Spinal cord (tissue), 10 donors: ENCODE results near the gene VMAC. TPM values are rescaled to one million over a fixed set of nuclear protein-coding genes. Genes with fewer than 3 reads are reported as not detected.
A peak's percentile ranks its signal among the peaks of the same experiment; 100 is the strongest.

Source experiments
- DNase-seq, 6 donors: peaks; one replicate each; pipeline versions ENCODE4 v3.0.0 to v3.0.0-alpha.2; 2013 to 2015; ENCODE audit warnings: low spot score in 6 of 6, low read depth in 4 of 6
- H3K27ac ChIP-seq: one replicate; pipeline ENCODE4 v1.5.1; 2013; ENCODE audit warnings: low read depth, low read length, control low read depth
- H3K27me3 ChIP-seq: one replicate; pipeline ENCODE4 v1.6.1; 2013; ENCODE audit warnings: low read length; ENCODE audit not compliant: control insufficient read depth, insufficient read depth
- H3K36me3 ChIP-seq: one replicate; pipeline ENCODE4 v1.6.1; 2013; ENCODE audit warnings: low read length; ENCODE audit not compliant: control insufficient read depth, insufficient read depth
- H3K4me1 ChIP-seq: one replicate; pipeline ENCODE4 v1.6.1; 2013; ENCODE audit warnings: low read length; ENCODE audit not compliant: control insufficient read depth, insufficient read depth
- H3K4me3 ChIP-seq: one replicate; pipeline ENCODE4 v1.5.1; 2013; ENCODE audit warnings: low read depth, low read length, control low read depth
- H3K9me3 ChIP-seq: one replicate; pipeline ENCODE4 v1.6.1; 2013; ENCODE audit warnings: low read length; ENCODE audit not compliant: control insufficient read depth, insufficient read depth
- WGBS: methylation state at CpG from one replicate; pipeline ENCODE4 v1.1.5; 2013; ENCODE audit warnings: missing lambda C conversion rate; ENCODE audit not compliant: insufficient coverage; 5-methylcytosine and 5-hydroxymethylcytosine counted together
- polyA plus RNA-seq, 2 donors: library from polyadenylated mRNA; unstranded; fragments of 120-200 nt; gene quantifications; one replicate each; pipeline ENCODE4 v1.2.1, GENCODE V29; 2013; ENCODE audit not compliant: insufficient read length in 2 of 2
- total RNA-seq, 2 donors: library from RNA; depleted of rRNA in 1 of 2; stranded (reverse); fragments of 120-200 nt in 1 of 2; fragments of >200 nt in 1 of 2; gene quantifications; one replicate each; pipeline versions ENCODE4 v1.2.3 to v1.2.4, GENCODE V29; 2013 to 2014
- donor health status: healthy.

Gene VMAC
- total and polyA plus RNA-seq, 4 donors, result 4.7 to 9.8 (median 6.9) TPM

GRCh38 chr19:5934069-5934401, 29.4 kb downstream of the VMAC start:
- no peaks in the 10 kb centered on the region for H3K9me3 ChIP-seq
- no peak overlapping the region for H3K27ac ChIP-seq
- peaks cover 83% of the 10 kb centered on the region for H3K36me3 ChIP-seq
- 90% methylated on average over 5 of the region's 5 CpGs for WGBS
- H3K27me3 ChIP-seq, result no peaks in the 10 kb centered on the region
- H3K4me3 ChIP-seq, result no peak overlapping the region
- DNase-seq, result no peak
- peaks cover 43% of the 10 kb centered on the region for H3K4me1 ChIP-seq

- H3K27ac ChIP-seq, result no peak overlapping the region
- H3K27me3 ChIP-seq, result no peaks in the 10 kb centered on the region
- peaks cover 43% of the 10 kb centered on the region for H3K4me1 ChIP-seq
- H3K4me3 ChIP-seq, result no peak overlapping the region
- WGBS, result 59% methylated on average over 10 of the region's 16 CpGs
- peak in 1 of 6 donors; percentile 80 for DNase-seq
- no peaks in the 10 kb centered on the region for H3K9me3 ChIP-seq
- H3K36me3 ChIP-seq, result peaks cover 81% of the 10 kb centered on the region
These were observed 30.3 kb downstream of the VMAC start for GRCh38 chr19:5934774-5935472.

GRCh38 chr19:5935473-5936291, 31.0 kb downstream of the VMAC start:
- H3K27ac ChIP-seq, result peak overlapping the region; percentile 30
- no peaks in the 10 kb centered on the region for H3K9me3 ChIP-seq
- no peak for DNase-seq
- WGBS, result 76% methylated on average over 24 of the region's 25 CpGs
- no peak overlapping the region for H3K4me3 ChIP-seq
- H3K27me3 ChIP-seq, result no peaks in the 10 kb centered on the region
- H3K36me3 ChIP-seq, result peaks cover 81% of the 10 kb centered on the region
- H3K4me1 ChIP-seq, result peaks cover 43% of the 10 kb centered on the region

GRCh38 chr19:5936292-5936592, 31.6 kb downstream of the VMAC start:
- WGBS, result 93% methylated on average over 9 of the region's 9 CpGs
- no peak for DNase-seq
- Histone ChIP-seq H3K4me3 (no peak overlapping the region), H3K27me3 (no peaks in the 10 kb centered on the region), H3K4me1 (peaks cover 43% of the 10 kb centered on the region), H3K36me3 (peaks cover 81% of the 10 kb centered on the region), H3K9me3 (no peaks in the 10 kb centered on the region), H3K27ac (no peak overlapping the region)

- Histone ChIP-seq H3K27ac (no peak overlapping the region), H3K4me1 (peaks cover 48% of the 10 kb centered on the region), H3K36me3 (peaks cover 73% of the 10 kb centered on the region), H3K4me3 (no peak overlapping the region), H3K27me3 (no peaks in the 10 kb centered on the region), H3K9me3 (no peaks in the 10 kb centered on the region)
- DNase-seq, result no peak
- 72% methylated on average over 10 of the region's 10 CpGs for WGBS
These were observed 32.9 kb downstream of the VMAC start for GRCh38 chr19:5937550-5937949.

- H3K36me3 ChIP-seq, result peaks cover 63% of the 10 kb centered on the region
- no peak overlapping the region for H3K27ac ChIP-seq
- no peaks in the 10 kb centered on the region for H3K9me3 ChIP-seq
- no peak overlapping the region for H3K4me3 ChIP-seq
- 95% methylated on average over 11 of the region's 21 CpGs for WGBS
- peaks cover 44% of the 10 kb centered on the region for H3K4me1 ChIP-seq
- no peaks in the 10 kb centered on the region for H3K27me3 ChIP-seq
- no peak for DNase-seq
These were observed 35.9 kb downstream of the VMAC start for GRCh38 chr19:5940260-5941208.

GRCh38 chr19:5941673-5942072, 37.0 kb downstream of the VMAC start:
- Histone ChIP-seq H3K27me3 (no peaks in the 10 kb centered on the region), H3K4me3 (no peak overlapping the region), H3K9me3 (no peaks in the 10 kb centered on the region), H3K27ac (no peak overlapping the region), H3K4me1 (peaks cover 43% of the 10 kb centered on the region), H3K36me3 (peaks cover 66% of the 10 kb centered on the region)
- WGBS, result 59% methylated on average over 11 of the region's 11 CpGs
- no peak for DNase-seq

GRCh38 chr19:5943045-5943444, 38.4 kb downstream of the VMAC start:
- DNase-seq, result peak in 1 of 6 donors; percentile 41
- 49% methylated on average over 7 of the region's 10 CpGs for WGBS
- Histone ChIP-seq H3K4me3 (no peak overlapping the region), H3K27me3 (no peaks in the 10 kb centered on the region), H3K4me1 (peaks cover 54% of the 10 kb centered on the region), H3K9me3 (no peaks in the 10 kb centered on the region), H3K36me3 (peaks cover 57% of the 10 kb centered on the region), H3K27ac (no peak overlapping the region)

GRCh38 chr19:5943623-5944022, 39.0 kb downstream of the VMAC start:
- no peak overlapping the region for H3K27ac ChIP-seq

More at GRCh38 chr19:5943623-5944022, 39.0 kb downstream of the VMAC start:
- no peak for DNase-seq
- 81% methylated on average over 6 of the region's 10 CpGs for WGBS
- Histone ChIP-seq H3K27me3 (no peaks in the 10 kb centered on the region), H3K4me1 (peaks cover 60% of the 10 kb centered on the region), H3K9me3 (no peaks in the 10 kb centered on the region), H3K36me3 (peaks cover 52% of the 10 kb centered on the region), H3K4me3 (no peak overlapping the region)
